ENCODE data around the gene TMEM33. TPM values are rescaled to one million over a fixed set of nuclear protein-coding genes. Genes with fewer than 3 reads are reported as not detected.
A peak's percentile ranks its signal among the peaks of the same experiment; 100 is the strongest.

Gene TMEM33
- total and polyA plus RNA-seq, 12 donors: 4.7 to 31.2 (median 26.4) TPM

GRCh38 chr4:41985151-41985550 is 49.9 kb downstream of the TMEM33 start:
- Histone ChIP-seq H3K9me3 (peaks cover 0 to 11% (median 0%) of the 10 kb centered on the region in 11 donors), H3K27me3 (no peaks in the 10 kb centered on the region), H3K4me3 (no peak overlapping the region), H3K4me1 (peaks cover 0 to 26% (median 8%) of the 10 kb centered on the region in 9 donors), H3K36me3 (peaks cover 0 to 2% (median 0%) of the 10 kb centered on the region in 9 donors), H3K27ac (no peak overlapping the region)
- TF ChIP-seq, protein P1, sequence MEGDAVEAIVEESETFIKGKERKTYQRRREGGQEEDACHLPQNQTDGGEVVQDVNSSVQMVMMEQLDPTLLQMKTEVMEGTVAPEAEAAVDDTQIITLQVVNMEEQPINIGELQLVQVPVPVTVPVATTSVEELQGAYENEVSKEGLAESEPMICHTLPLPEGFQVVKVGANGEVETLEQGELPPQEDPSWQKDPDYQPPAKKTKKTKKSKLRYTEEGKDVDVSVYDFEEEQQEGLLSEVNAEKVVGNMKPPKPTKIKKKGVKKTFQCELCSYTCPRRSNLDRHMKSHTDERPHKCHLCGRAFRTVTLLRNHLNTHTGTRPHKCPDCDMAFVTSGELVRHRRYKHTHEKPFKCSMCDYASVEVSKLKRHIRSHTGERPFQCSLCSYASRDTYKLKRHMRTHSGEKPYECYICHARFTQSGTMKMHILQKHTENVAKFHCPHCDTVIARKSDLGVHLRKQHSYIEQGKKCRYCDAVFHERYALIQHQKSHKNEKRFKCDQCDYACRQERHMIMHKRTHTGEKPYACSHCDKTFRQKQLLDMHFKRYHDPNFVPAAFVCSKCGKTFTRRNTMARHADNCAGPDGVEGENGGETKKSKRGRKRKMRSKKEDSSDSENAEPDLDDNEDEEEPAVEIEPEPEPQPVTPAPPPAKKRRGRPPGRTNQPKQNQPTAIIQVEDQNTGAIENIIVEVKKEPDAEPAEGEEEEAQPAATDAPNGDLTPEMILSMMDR (IDR thresholded peaks at IDR 0.05): no peak
- ATAC-seq: no peak
- no peak for DNase-seq
- intact Hi-C loops (cut with DNase I): loop anchor here in 2 of 10 donors (5.0 kb wide), 2 partner anchors 43 to 1268 kb away; no protein-coding TSS in a partner anchor
- 54 to 58% methylated on average over 1 of the region's 1 CpG for WGBS, 2 donors

DNA sequence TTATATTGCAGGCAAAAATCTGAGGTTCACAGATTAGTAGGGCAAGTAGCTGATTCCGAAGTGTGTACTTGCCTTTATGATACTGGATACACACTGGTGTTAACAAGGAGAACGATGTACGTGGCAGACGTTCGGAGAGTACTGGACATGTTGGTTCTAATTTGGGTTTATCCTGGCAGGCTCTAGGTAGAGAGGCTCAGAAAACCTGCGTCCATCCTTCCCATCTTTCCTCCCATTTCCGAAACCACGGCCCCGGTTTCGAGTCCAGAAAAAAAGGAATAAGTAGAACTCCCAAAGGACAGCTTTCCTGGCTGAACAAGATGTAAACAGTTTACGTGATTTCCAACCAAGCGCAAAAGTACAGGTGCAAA is 54.8 kb downstream of the TMEM33 start:
- H3K27me3 ChIP-seq: no peaks in the 10 kb centered on the region
- peak overlapping the region; percentile 17 to 94 (median 89) for H3K27ac ChIP-seq
- DNase-seq: no peak
- H3K4me3 ChIP-seq: peak overlapping the region; percentile 72 to 97 (median 91)
- TF ChIP-seq, protein P1 (IDR thresholded peaks at IDR 0.05): no peak
- no peaks in the 10 kb centered on the region for H3K36me3 ChIP-seq
- H3K9me3 ChIP-seq: no peaks in the 10 kb centered on the region
- 1% methylated on average over 12 of the region's 12 CpGs for WGBS, 2 donors
- peaks cover 0 to 54% (median 34%) of the 10 kb centered on the region in 9 donors for H3K4me1 ChIP-seq
- ATAC-seq: peak in 7 of 8 donors; percentile 7 to 43 (median 32)
- intact Hi-C loops (cut with DNase I): loop anchor here in 3 of 10 donors (5.0 to 10.0 kb wide), 4 partner anchors 48 to 1273 kb away; partner anchors contain the start of gene TMEM33 (in 2 of the 3)

GRCh38 chr4:41990365-41991111 is 55.3 kb downstream of the TMEM33 start, which contains the start of gene SLC30A9:
Gene SLC30A9, plus strand, starts transcription at chr4:41990530. Its CDS starts 122 bp downstream, at chr4:41990652.
- 1% methylated on average over 63 to 64 of the region's 64 CpGs for WGBS, 2 donors

More at GRCh38 chr4:41990365-41991111, 55.3 kb downstream of the TMEM33 start, which contains the start of gene SLC30A9:
- Histone ChIP-seq H3K4me3 (peak within 1 kb of the TSS; percentile 72 to 97 (median 91)), H3K27ac (peak within 1 kb of the TSS; percentile 67 to 94 (median 89)), H3K27me3 (no peaks in the 10 kb centered on the region), H3K9me3 (no peaks in the 10 kb centered on the region), H3K36me3 (no peaks in the 10 kb centered on the region), H3K4me1 (peaks cover 0 to 54% (median 34%) of the 10 kb centered on the region in 9 donors)
- TF ChIP-seq, protein P1 (IDR thresholded peaks at IDR 0.05): peak; percentile 12 to 61 (median 41)
- intact Hi-C loops (cut with DNase I): loop anchor here in 2 of 10 donors (5.0 to 10.0 kb wide), 2 partner anchors 53 to 56 kb away; partner anchors contain the start of gene TMEM33 (in 2 of the 2)
- DNase-seq (peak; percentile 91 to 97), ATAC-seq (peak; percentile 98 to 100 (median 99))
